Rectal smooth muscle tissue (tissue), 1 donor: Measurements from ENCODE around the gene TMEM253.

Source experiments
- H3K27ac ChIP-seq: one replicate; pipeline ENCODE4 v1.7.0; 2013; ENCODE audit warnings: low read depth, low read length, inconsistent platforms
- H3K27me3 ChIP-seq: one replicate; pipeline ENCODE4 v1.7.0; 2013; ENCODE audit warnings: low read length; ENCODE audit not compliant: control insufficient read depth, insufficient read depth
- H3K36me3 ChIP-seq: one replicate; pipeline ENCODE4 v1.7.0; 2013; ENCODE audit warnings: low read length; ENCODE audit not compliant: control insufficient read depth, insufficient read depth
- H3K4me1 ChIP-seq: one replicate; pipeline ENCODE4 v1.7.0; 2013; ENCODE audit warnings: low read length; ENCODE audit not compliant: control insufficient read depth, insufficient read depth
- H3K4me3 ChIP-seq: one replicate; pipeline ENCODE4 v1.7.0; 2013; ENCODE audit warnings: low read length
- H3K9ac ChIP-seq: one replicate; pipeline ENCODE4 v1.7.0; 2013; ENCODE audit warnings: low read length

Gene TMEM253

DNA sequence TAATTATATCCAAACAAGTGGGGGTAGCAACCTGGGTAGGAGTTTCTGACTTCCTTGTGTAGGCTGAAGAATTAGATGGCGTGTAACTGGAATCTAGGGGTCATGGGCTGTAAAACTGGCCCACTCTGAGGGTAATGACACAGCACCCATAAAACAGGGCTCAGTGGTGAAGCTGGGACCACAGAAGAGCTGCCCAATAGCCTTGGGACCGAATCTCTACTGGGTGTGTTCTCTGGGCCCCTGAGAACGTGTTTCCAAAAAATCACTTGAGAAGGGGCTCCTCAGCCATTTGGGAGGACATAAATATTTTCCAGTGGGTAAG, 39.6 kb upstream of the TMEM253 start:
- H3K27me3 ChIP-seq = no peaks in the 10 kb centered on the region
- H3K27ac ChIP-seq = no peak overlapping the region
- H3K4me1 ChIP-seq = peaks cover 2% of the 10 kb centered on the region
- no peaks in the 10 kb centered on the region for H3K36me3 ChIP-seq
- H3K4me3 ChIP-seq = no peak overlapping the region
- H3K9ac ChIP-seq = no peak overlapping the region

DNA sequence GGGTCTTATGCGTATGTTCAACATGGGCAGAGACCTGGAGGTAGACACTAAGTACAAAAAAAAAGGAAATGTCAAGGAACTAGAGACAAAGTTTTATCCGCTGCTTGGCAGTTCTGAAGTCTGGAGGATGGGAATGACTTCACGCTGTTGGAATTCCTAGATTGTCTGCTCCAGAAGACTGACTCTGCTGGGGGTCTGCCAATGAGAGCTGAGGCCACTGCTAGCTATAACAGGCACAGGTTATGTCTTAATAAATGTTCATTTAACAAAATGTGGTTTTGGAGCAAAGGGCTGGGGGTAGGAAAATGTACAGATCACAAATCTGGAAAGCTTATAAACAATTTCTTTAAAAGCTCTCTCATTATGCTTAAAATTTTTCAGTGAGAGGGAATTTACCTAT, 37.4 kb upstream of the TMEM253 start:
- Histone ChIP-seq H3K27ac (no peak overlapping the region), H3K9ac (no peak overlapping the region), H3K4me3 (no peak overlapping the region), H3K27me3 (no peaks in the 10 kb centered on the region), H3K36me3 (no peaks in the 10 kb centered on the region), H3K4me1 (peaks cover 2% of the 10 kb centered on the region)

DNA sequence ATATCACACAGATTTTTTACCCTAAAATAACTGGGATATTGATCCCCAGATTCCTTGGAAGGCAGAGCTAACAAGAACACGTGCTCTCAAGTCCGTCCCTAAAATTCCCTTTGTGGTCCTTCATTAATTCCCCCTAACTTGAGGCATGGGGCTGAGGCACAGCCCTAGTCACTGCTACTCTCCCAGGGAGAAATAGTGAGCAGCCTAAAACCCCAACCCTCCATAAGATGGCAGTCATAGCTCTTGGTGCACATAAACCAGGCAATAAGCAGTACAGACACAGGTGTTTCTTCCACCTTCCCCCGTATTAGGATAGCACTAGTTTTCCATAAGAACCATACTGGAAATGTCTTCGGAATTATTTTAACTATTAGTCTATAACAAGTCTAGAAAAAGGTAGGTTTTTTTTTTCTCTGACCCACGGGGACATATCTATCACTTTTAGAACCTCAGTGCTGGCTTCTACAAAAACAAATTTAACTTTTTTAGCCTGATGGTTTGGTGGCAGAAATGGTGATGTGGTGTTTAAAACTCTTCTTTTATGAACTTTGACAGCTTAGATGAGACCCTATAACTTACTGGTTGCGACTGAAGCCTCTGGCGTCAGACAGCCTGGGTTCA, 33.9 kb upstream of the TMEM253 start:
- Histone ChIP-seq H3K4me3 (no peak overlapping the region), H3K9ac (no peak overlapping the region), H3K27ac (no peak overlapping the region), H3K36me3 (no peaks in the 10 kb centered on the region), H3K4me1 (peaks cover 18% of the 10 kb centered on the region), H3K27me3 (no peaks in the 10 kb centered on the region)

DNA sequence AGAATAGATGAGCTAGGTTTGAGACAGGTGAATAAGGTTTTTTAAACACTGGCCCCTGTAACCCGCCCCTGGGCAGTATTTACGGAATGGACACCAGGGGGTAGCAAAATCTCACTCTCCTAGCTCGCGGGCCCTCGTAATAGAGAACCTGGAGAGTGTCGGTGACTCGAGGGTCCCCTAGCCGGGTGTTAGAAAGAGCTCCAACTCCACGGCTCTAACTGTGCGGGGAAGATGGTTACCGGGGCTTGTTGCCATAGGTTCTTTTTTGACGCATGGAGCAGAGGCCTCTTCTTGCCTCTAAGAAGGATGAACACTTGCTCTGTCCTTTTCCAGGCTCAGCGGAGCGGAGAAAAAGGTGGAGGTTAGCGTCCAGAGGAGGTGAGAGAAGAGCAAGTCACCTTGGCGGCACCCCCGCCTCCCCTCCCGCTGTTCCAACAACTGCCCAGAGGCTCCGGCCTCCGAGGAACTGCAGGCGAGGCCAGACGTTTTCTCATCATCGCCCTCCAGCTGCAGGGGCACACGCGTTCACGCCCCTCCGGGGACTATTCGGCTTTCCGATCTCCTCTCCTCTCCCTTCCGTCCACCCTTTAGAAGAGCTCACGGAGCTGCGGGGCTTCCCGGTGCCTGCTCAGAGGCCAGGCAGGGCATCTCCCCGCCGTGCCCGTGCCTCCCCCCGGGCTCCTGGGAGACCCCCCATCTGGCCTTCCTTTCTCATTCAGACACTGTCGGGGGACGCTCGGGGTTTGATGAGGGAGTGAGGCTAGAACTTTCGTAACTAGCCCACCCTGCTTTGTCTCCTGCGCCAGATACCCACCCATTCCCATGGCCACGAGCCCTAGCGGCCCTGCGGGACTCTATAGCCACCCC, 32.1 kb upstream of the TMEM253 start:
- Histone ChIP-seq H3K9ac (peak overlapping the region; percentile 5), H3K4me3 (peak overlapping the region; percentile 94), H3K27ac (peak overlapping the region; percentile 80), H3K36me3 (peaks cover 4% of the 10 kb centered on the region), H3K27me3 (no peaks in the 10 kb centered on the region), H3K4me1 (peaks cover 26% of the 10 kb centered on the region)

DNA sequence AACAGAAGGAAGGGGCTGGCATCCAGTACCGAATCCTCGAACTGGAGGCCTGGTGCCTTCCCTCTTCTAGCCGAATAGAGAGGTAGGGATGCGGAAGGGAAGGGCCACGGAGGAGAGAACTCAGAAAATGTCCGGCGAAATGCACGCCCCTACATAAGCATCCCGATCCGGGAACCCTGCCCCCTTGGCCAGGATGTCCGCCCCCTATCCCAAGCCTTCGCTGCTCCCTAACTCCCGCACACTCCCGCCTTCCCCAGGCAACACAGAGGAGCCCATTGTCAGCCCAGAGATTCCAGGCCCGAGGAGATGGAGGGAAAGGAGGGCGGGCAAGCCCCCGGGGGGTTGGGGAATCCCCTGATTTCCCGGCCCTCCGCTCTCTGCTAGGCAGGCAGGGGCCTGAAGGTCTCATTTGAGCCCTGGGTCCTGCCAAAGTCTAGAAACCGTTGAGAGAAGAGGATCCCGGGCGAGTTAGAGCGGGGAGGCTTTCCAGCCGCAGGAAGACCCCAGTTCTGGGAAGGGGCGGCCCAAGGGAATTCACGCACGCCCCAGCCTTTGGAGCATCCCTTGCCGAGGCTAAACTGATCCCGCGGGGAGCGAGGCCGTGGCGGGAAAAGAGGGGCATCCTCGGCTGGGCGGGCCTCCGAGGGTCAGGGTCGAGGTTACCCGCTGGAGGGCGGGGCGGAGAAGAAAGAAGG, 31.3 kb upstream of the TMEM253 start:
- H3K4me3 ChIP-seq = peak overlapping the region; percentile 94
- peak overlapping the region; percentile 49 for H3K9ac ChIP-seq
- peaks cover 26% of the 10 kb centered on the region for H3K4me1 ChIP-seq
- peak overlapping the region; percentile 80 for H3K27ac ChIP-seq
- H3K36me3 ChIP-seq = peaks cover 9% of the 10 kb centered on the region
- H3K27me3 ChIP-seq = no peaks in the 10 kb centered on the region

DNA sequence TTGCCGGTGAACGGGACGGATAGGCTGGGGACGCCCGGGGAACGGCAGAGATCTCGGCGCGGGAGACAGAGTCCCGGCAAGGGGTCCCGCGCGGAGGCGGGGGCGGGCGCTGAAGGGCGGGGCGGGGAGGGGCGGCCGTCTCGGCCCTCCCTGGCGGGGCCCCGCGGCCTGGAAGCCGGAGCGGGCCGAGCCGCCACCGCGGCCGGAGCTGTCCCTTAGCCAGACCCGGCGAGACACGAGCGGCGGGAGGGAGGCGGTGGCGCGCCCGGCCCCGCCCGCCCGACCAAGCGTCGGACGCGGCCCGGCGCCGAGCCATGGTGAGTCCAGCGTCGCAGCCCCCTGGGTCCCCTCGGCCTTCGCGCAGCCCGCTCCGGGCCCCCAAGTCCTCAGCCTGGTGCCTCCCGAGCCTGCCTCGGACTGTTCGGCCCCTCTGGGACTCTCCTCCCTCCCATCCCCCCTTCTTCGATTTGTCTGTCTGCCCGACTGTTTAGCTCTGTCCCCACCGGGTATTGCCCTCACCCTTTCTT, 30.7 kb upstream of the TMEM253 start, which contains the start of gene ARHGEF40:
TSS of gene ARHGEF40 (plus strand) at position 222 of the 527 bp plus-strand sequence. CDS start at position 315, 93 bp downstream.
- Histone ChIP-seq H3K4me1 (peaks cover 26% of the 10 kb centered on the region), H3K9ac (peak within 1 kb of the TSS; percentile 95), H3K27ac (peak within 1 kb of the TSS; percentile 88), H3K36me3 (peaks cover 15% of the 10 kb centered on the region), H3K4me3 (peak within 1 kb of the TSS; percentile 94), H3K27me3 (no peaks in the 10 kb centered on the region)

DNA sequence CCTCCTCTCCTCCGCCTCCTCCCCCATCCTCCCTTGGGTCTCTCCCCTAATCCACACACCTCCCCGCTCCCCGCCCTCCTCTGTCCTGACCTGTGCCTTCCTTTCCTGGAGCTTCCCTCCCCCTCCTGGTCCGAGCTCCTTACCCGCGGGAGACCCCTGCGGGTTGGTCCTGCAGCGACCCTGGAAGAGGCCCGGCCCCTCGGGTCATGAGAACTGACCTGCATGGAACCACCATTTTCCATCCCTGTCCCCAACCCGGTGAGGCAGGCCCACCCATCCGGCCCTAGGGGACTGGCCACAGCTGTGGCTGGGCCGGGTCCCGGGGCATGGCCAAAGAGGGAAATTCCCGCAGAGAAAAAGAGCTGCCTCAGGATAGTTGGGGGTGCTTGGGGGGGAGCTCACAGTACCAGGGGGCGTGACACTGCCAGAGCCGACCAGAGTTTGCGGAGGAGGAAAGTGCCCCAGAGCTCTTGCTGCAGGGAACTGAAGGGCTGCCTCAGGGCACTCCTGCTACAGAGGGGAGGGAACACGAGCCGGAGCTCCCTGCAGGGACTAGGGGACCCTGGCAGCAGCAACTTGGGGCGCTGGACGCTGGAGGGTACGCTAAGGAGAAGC, 30.1 kb upstream of the TMEM253 start:
- peaks cover 26% of the 10 kb centered on the region for H3K4me1 ChIP-seq
- H3K36me3 ChIP-seq = peaks cover 21% of the 10 kb centered on the region
- H3K4me3 ChIP-seq = peak overlapping the region; percentile 94
- H3K27ac ChIP-seq = peak overlapping the region; percentile 88
- peak overlapping the region; percentile 95 for H3K9ac ChIP-seq
- no peaks in the 10 kb centered on the region for H3K27me3 ChIP-seq

- H3K4me1 ChIP-seq = peaks cover 26% of the 10 kb centered on the region
- H3K27ac ChIP-seq = peak overlapping the region; percentile 88
- no peaks in the 10 kb centered on the region for H3K27me3 ChIP-seq
- H3K36me3 ChIP-seq = peaks cover 28% of the 10 kb centered on the region
- H3K4me3 ChIP-seq = peak overlapping the region; percentile 94
- peak overlapping the region; percentile 95 for H3K9ac ChIP-seq
Observed at GRCh38 chr14:21071225-21072030, 29.4 kb upstream of the TMEM253 start.

DNA sequence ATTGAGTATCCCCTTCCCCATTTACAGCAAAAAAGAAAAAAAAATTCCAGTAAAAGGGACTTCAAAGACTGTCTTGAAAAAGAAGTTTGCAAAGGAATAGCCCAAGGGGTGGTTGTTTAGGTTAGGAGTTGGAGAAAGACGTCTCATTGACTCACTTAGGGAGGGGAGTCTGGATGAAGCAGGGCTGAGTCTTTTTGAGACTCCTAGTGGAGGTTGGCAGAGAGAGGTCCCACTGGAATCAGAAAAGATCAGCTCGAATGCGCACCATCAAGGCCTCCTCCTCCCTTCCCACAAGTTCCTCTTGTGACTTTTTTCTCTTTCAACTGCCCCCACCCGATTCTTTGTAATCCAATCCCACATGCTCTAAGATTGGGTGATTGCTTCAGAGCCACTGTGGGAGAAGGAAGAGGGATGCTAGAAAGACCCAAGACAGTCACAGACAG, 28.8 kb upstream of the TMEM253 start:
- Histone ChIP-seq H3K9ac (peak overlapping the region; percentile 35), H3K4me3 (peak overlapping the region; percentile 94), H3K4me1 (peaks cover 26% of the 10 kb centered on the region), H3K27me3 (no peaks in the 10 kb centered on the region), H3K36me3 (peaks cover 32% of the 10 kb centered on the region), H3K27ac (peak overlapping the region; percentile 88)

GRCh38 chr14:21072781-21073339, 28.0 kb upstream of the TMEM253 start:
- no peak overlapping the region for H3K4me3 ChIP-seq
- peak overlapping the region; percentile 88 for H3K27ac ChIP-seq
- H3K36me3 ChIP-seq = peaks cover 32% of the 10 kb centered on the region
- peaks cover 26% of the 10 kb centered on the region for H3K4me1 ChIP-seq
- H3K27me3 ChIP-seq = no peaks in the 10 kb centered on the region
- no peak overlapping the region for H3K9ac ChIP-seq

DNA sequence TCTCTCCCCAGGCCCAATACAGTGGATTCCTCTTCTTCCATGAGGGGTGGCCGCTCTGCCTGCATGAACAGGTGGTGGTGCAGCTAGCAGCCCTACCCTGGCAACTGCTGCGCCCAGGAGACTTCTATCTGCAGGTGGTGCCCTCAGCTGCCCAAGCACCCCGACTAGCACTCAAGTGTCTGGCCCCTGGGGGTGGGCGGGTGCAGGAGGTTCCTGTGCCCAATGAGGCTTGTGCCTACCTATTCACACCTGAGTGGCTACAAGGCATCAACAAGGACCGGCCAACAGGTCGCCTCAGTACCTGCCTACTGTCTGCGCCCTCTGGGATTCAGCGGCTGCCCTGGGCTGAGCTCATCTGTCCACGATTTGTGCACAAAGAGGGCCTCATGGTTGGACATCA, 26.9 kb upstream of the TMEM253 start:
- Histone ChIP-seq H3K27ac (no peak overlapping the region), H3K4me3 (no peak overlapping the region), H3K27me3 (no peaks in the 10 kb centered on the region), H3K9ac (no peak overlapping the region), H3K36me3 (peaks cover 40% of the 10 kb centered on the region), H3K4me1 (peaks cover 22% of the 10 kb centered on the region)
